Loucy (cell line): ENCODE data around the gene UBAC2.

Experiments used
- H2AFZ ChIP-seq: fragments of 200-600 bp; sonication (generic); 2 replicates; pipeline ENCODE4 v1.6.0; 2016; ENCODE audit warnings: antibody characterized with exemption, mild to moderate bottlenecking, low read length, moderate library complexity
- H3F3A ChIP-seq: fragments of 200-600 bp; 2 replicates; pipeline ENCODE4 v1.6.0; 2016; ENCODE audit warnings: antibody characterized with exemption, low read depth, mild to moderate bottlenecking
- H3K27me3 ChIP-seq: fragments of 200-600 bp; sonication (generic); 2 replicates; pipeline ENCODE4 v1.6.1; 2014; ENCODE audit warnings: low read length, mild to moderate bottlenecking; ENCODE audit not compliant: insufficient read depth, poor library complexity, severe bottlenecking
- H3K36me3 ChIP-seq: fragments of 200-600 bp; sonication (generic); 2 replicates; pipeline ENCODE4 v1.6.1; 2016; ENCODE audit warnings: low read length; ENCODE audit not compliant: insufficient read depth
- H3K4me1 ChIP-seq: fragments of 200-600 bp; sonication (generic); 2 replicates; pipeline ENCODE4 v1.5.1; 2014; ENCODE audit warnings: low read length, mild to moderate bottlenecking; ENCODE audit not compliant: insufficient read depth, poor library complexity, severe bottlenecking
- H3K4me2 ChIP-seq: fragments of 200-600 bp; sonication (generic); 2 replicates; pipeline ENCODE4 v1.6.0; 2014; ENCODE audit warnings: antibody characterized with exemption, low read length, low read depth, mild to moderate bottlenecking; ENCODE audit not compliant: poor library complexity, severe bottlenecking
- H3K4me3 ChIP-seq: fragments of 200-600 bp; sonication (generic); 2 replicates; pipeline ENCODE4 v1.5.1; 2014; ENCODE audit warnings: low read length, mild to moderate bottlenecking, mixed read lengths; ENCODE audit not compliant: poor library complexity, severe bottlenecking
- H3K79me2 ChIP-seq: fragments of 200-600 bp; sonication (generic); 2 replicates; pipeline ENCODE4 v1.6.1; 2014; ENCODE audit warnings: low read length; ENCODE audit not compliant: insufficient read depth
- H3K9ac ChIP-seq: fragments of 200-600 bp; sonication (generic); 2 replicates; pipeline ENCODE4 v1.6.0; 2014; ENCODE audit warnings: mild to moderate bottlenecking, low read depth, low read length, moderate library complexity; ENCODE audit not compliant: poor library complexity, severe bottlenecking
- H3K9me2 ChIP-seq: fragments of 200-600 bp; sonication (generic); replicated peaks from 2 replicates; pipeline ENCODE4 v1.6.1; 2016; ENCODE audit warnings: low read depth, low read length, mixed read lengths
- H3K9me3 ChIP-seq: fragments of 200-600 bp; sonication (generic); 2 replicates; pipeline ENCODE4 v1.6.1; 2014; ENCODE audit warnings: mild to moderate bottlenecking, antibody characterized with exemption, low read length, low read depth; ENCODE audit not compliant: insufficient read depth
- H4K20me1 ChIP-seq: fragments of 200-600 bp; sonication (generic); 2 replicates; pipeline ENCODE4 v1.6.0; 2014; ENCODE audit warnings: antibody characterized with exemption, low read length, mild to moderate bottlenecking; ENCODE audit not compliant: insufficient read depth, poor library complexity, severe bottlenecking
- EZH2phosphoT487 ChIP-seq: fragments of 200-600 bp; IDR thresholded peaks from 2 replicates; pipeline ENCODE4 v1.6.1; 2018; ENCODE audit warnings: antibody characterized with exemption, mild to moderate bottlenecking, moderate library complexity, borderline replicate concordance
- TF ChIP-seq, protein P1 (sequence below): fragments of 200-600 bp; sonication (generic); conservative IDR thresholded peaks from 2 replicates; pipeline ENCODE4 v1.5.1; 2014; ENCODE audit warnings: mild to moderate bottlenecking, antibody characterized with exemption, low read length

Gene UBAC2

DNA sequence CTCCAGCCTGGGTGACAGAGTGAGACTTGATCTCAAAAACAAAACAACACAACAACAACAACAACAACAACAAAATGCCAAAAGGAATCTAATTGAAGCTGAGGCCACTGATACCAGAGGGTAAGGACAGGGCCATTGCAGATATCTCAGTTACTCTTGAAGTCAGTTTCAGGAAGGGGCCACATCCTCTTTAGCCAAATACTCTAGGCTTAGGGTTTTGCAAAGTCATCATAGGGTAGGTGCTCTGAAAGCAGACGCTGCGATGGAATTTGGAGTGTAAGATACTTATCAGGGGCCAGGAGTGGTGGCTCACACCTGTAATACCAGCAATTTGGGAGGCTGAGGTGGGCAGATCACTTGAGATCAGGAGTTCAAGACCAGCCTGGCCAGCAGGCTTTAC lies 46.6 kb upstream of the UBAC2 start:
- Histone ChIP-seq H3K9me3 (no peaks in the 10 kb centered on the region), H3K9ac (no peak overlapping the region), H3F3A (no peaks in the 10 kb centered on the region), H3K4me1 (peaks cover 14% of the 10 kb centered on the region), H3K79me2 (no peaks in the 10 kb centered on the region), H3K9me2 (no peaks in the 10 kb centered on the region), H3K4me2 (peak overlapping the region; percentile 28), H4K20me1 (no peaks in the 10 kb centered on the region), H3K4me3 (no peak overlapping the region), H3K27me3 (no peaks in the 10 kb centered on the region), H2AFZ (no peak overlapping the region), H3K36me3 (no peaks in the 10 kb centered on the region)
- TF ChIP-seq EZH2phosphoT487, result no peak
- TF ChIP-seq, protein P1, sequence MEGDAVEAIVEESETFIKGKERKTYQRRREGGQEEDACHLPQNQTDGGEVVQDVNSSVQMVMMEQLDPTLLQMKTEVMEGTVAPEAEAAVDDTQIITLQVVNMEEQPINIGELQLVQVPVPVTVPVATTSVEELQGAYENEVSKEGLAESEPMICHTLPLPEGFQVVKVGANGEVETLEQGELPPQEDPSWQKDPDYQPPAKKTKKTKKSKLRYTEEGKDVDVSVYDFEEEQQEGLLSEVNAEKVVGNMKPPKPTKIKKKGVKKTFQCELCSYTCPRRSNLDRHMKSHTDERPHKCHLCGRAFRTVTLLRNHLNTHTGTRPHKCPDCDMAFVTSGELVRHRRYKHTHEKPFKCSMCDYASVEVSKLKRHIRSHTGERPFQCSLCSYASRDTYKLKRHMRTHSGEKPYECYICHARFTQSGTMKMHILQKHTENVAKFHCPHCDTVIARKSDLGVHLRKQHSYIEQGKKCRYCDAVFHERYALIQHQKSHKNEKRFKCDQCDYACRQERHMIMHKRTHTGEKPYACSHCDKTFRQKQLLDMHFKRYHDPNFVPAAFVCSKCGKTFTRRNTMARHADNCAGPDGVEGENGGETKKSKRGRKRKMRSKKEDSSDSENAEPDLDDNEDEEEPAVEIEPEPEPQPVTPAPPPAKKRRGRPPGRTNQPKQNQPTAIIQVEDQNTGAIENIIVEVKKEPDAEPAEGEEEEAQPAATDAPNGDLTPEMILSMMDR, result no peak

DNA sequence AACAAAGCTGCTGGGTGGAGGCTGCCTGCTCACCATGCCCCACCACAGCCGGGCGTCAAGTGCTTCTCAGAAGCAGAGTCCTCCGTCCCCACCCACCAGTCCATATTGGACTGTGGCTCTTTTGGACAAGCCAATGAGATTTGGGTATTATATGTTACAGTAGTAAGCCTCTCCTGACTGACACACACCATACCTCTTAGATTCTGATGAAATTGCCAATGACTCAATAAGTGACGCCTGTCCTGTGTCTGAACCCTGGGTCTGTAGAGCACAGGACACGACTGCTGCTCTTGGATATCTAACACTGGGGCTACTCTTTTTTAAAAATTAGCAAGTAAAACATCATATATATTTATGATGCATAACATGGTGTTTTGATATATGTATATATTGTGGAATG lies 44.8 kb upstream of the UBAC2 start:
- Histone ChIP-seq H3K36me3 (no peaks in the 10 kb centered on the region), H4K20me1 (no peaks in the 10 kb centered on the region), H2AFZ (no peak overlapping the region), H3K27me3 (no peaks in the 10 kb centered on the region), H3K4me3 (no peak overlapping the region), H3K9me3 (no peaks in the 10 kb centered on the region), H3K9ac (no peak overlapping the region), H3K9me2 (no peaks in the 10 kb centered on the region), H3F3A (no peaks in the 10 kb centered on the region), H3K79me2 (no peaks in the 10 kb centered on the region), H3K4me2 (no peak overlapping the region), H3K4me1 (peaks cover 14% of the 10 kb centered on the region)
- TF ChIP-seq EZH2phosphoT487, result no peak
- TF ChIP-seq, protein P1, result no peak

DNA sequence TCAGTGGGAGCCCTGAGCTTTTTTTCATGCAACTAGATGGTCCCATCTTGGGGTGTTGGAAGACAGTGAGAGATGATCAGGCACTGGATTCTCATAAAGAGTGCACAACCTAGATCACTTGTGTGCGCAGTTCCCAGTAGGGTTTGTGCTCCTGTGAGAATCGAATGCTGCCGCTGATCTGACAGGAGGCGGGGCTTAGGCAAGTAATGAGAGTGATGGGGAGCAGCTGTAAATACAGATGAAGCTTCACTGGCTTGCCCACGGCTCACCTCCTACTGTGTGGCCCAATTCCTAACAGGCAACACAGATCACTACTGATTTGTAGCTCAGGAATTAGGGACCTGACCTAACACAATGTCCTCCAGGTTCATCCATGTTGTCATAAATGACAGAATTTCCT lies 43.6 kb upstream of the UBAC2 start:
- H3K9ac ChIP-seq, result no peak overlapping the region
- H3K27me3 ChIP-seq, result no peaks in the 10 kb centered on the region
- TF ChIP-seq, protein P1, result no peak
- TF ChIP-seq EZH2phosphoT487, result no peak
- H3K4me1 ChIP-seq, result peaks cover 14% of the 10 kb centered on the region
- H3K9me2 ChIP-seq, result no peaks in the 10 kb centered on the region
- no peaks in the 10 kb centered on the region for H4K20me1 ChIP-seq
- no peaks in the 10 kb centered on the region for H3K36me3 ChIP-seq
- no peaks in the 10 kb centered on the region for H3K79me2 ChIP-seq
- no peak overlapping the region for H3K4me3 ChIP-seq
- no peaks in the 10 kb centered on the region for H3K9me3 ChIP-seq
- no peaks in the 10 kb centered on the region for H3F3A ChIP-seq
- no peak overlapping the region for H2AFZ ChIP-seq
- H3K4me2 ChIP-seq, result no peak overlapping the region
